ENCODE data around the gene GASK1B. TPM values are rescaled to one million over a fixed set of nuclear protein-coding genes. Genes with fewer than 3 reads are reported as not detected.

The GASK1B gene
- total and polyA plus RNA-seq, 3 donors from 2014 or later, result 19.3 to 24.0 (median 19.8) TPM

- no peaks in the 10 kb centered on the region for H3K9me3 ChIP-seq
- no peak for DNase-seq
- TF ChIP-seq POLR2A (IDR thresholded peaks at IDR 0.05), result no peak
- no peak for TF ChIP-seq CTCF (IDR thresholded peaks at IDR 0.05)
- intact Hi-C loops (cut with DNase I; ENCODE audit: low total_unique reads), result no loop called here
- H3K4me1 ChIP-seq, result no peaks in the 10 kb centered on the region
- no peak overlapping the region for H3K4me3 ChIP-seq
- H3K27me3 ChIP-seq, result no peaks in the 10 kb centered on the region
- H3K27ac ChIP-seq, result no peak overlapping the region
- WGBS, 2 donors, result 70 to 73% methylated on average over 5 of the region's 5 CpGs
- no peaks in the 10 kb centered on the region for H3K36me3 ChIP-seq (ENCODE audit: low read depth, missing control alignments)
These were observed 9.1 kb upstream of the GASK1B start for GRCh38 chr4:158181906-158182305.

- peak overlapping the region in 1 of 2 donors; percentile 33 for H3K27ac ChIP-seq
- H3K4me3 ChIP-seq, result no peak overlapping the region
- TF ChIP-seq CTCF (IDR thresholded peaks at IDR 0.05) (no peak), POLR2A (IDR thresholded peaks at IDR 0.05) (no peak)
- intact Hi-C loops (cut with DNase I; ENCODE audit: low total_unique reads), result no loop called here
- DNase-seq, result no peak
- 49 to 67% methylated on average over 3 of the region's 3 CpGs for WGBS, 2 donors
- no peaks in the 10 kb centered on the region for H3K4me1 ChIP-seq
- no peaks in the 10 kb centered on the region for H3K9me3 ChIP-seq
- H3K36me3 ChIP-seq (ENCODE audit: low read depth, missing control alignments), result no peaks in the 10 kb centered on the region
- H3K27me3 ChIP-seq, result no peaks in the 10 kb centered on the region
These were observed 6.6 kb upstream of the GASK1B start for GRCh38 chr4:158179465-158179864.

- H3K9me3 ChIP-seq, result no peaks in the 10 kb centered on the region
- intact Hi-C loops (cut with DNase I; ENCODE audit: low total_unique reads), result no loop called here
- no peak overlapping the region for H3K4me3 ChIP-seq
- TF ChIP-seq CTCF (IDR thresholded peaks at IDR 0.05) (no peak), POLR2A (IDR thresholded peaks at IDR 0.05) (no peak)
- DNase-seq, result no peak
- no peaks in the 10 kb centered on the region for H3K27me3 ChIP-seq
- no peaks in the 10 kb centered on the region for H3K36me3 ChIP-seq (ENCODE audit: low read depth, missing control alignments)
- H3K27ac ChIP-seq, result no peak overlapping the region
- H3K4me1 ChIP-seq, result no peaks in the 10 kb centered on the region
These were observed 4.0 kb upstream of the GASK1B start for GRCh38 chr4:158176776-158177175.

- 55 to 58% methylated on average over 2 of the region's 2 CpGs for WGBS, 2 donors
- DNase-seq, result no peak
- H3K4me1 ChIP-seq, result no peaks in the 10 kb centered on the region
These were observed 3.3 kb upstream of the GASK1B start for GRCh38 chr4:158176108-158176507.

More at GRCh38 chr4:158176108-158176507, 3.3 kb upstream of the GASK1B start:
- H3K4me3 ChIP-seq, result no peak overlapping the region
- no peaks in the 10 kb centered on the region for H3K36me3 ChIP-seq (ENCODE audit: low read depth, missing control alignments)
- no peak overlapping the region for H3K27ac ChIP-seq
- H3K9me3 ChIP-seq, result no peaks in the 10 kb centered on the region
- intact Hi-C loops (cut with DNase I; ENCODE audit: low total_unique reads), result no loop called here
- TF ChIP-seq CTCF (IDR thresholded peaks at IDR 0.05), result no peak
- TF ChIP-seq POLR2A (IDR thresholded peaks at IDR 0.05), result no peak
- H3K27me3 ChIP-seq, result no peaks in the 10 kb centered on the region

All from testis (tissue), 3 donors.